Parathyroid adenoma (tissue), 2 donors: ENCODE results near the gene LHPP.

Experiments
- H2AFZ ChIP-seq: fragments of 300-600 bp; sonication (generic); one replicate; pipeline ENCODE4 v1.7.0; 2017; ENCODE audit warnings: antibody characterized with exemption, mild to moderate bottlenecking
- H3K27ac ChIP-seq: fragments of 300-600 bp; sonication (generic); one replicate; pipeline ENCODE4 v1.7.0; 2017
- H3K27me3 ChIP-seq: fragments of 300-600 bp; sonication (generic); one replicate; pipeline ENCODE4 v1.7.0; 2017; ENCODE audit warnings: low read length; ENCODE audit not compliant: control insufficient read depth, insufficient read depth
- H3K36me3 ChIP-seq: fragments of 300-600 bp; sonication (generic); one replicate; pipeline ENCODE4 v1.7.0; 2017; ENCODE audit warnings: low read length; ENCODE audit not compliant: control insufficient read depth, insufficient read depth
- H3K4me1 ChIP-seq: fragments of 300-600 bp; sonication (generic); one replicate; pipeline ENCODE4 v1.7.0; 2017; ENCODE audit warnings: control low read depth
- H3K4me2 ChIP-seq: fragments of 300-600 bp; sonication (generic); one replicate; pipeline ENCODE4 v1.7.0; 2017; ENCODE audit warnings: low read length
- H3K4me3 ChIP-seq: fragments of 300-600 bp; sonication (generic); one replicate; pipeline ENCODE4 v1.7.0; 2017; ENCODE audit warnings: low read depth, low read length
- H3K79me2 ChIP-seq: fragments of 300-600 bp; sonication (generic); one replicate; pipeline ENCODE4 v1.7.0; 2017; ENCODE audit warnings: control low read depth
- H3K9ac ChIP-seq: fragments of 300-600 bp; sonication (generic); one replicate; pipeline ENCODE4 v1.7.0; 2017; ENCODE audit warnings: mild to moderate bottlenecking
- H3K9me3 ChIP-seq: fragments of 300-600 bp; sonication (generic); one replicate; pipeline ENCODE4 v1.7.0; 2017; ENCODE audit warnings: low read length; ENCODE audit not compliant: control insufficient read depth
- TF ChIP-seq, protein P1 (sequence below): fragments of 300-600 bp; sonication (generic); IDR thresholded peaks from one replicate; pipeline ENCODE4 v1.7.0; 2017; ENCODE audit warnings: antibody characterized with exemption, mild to moderate bottlenecking
- donor health status: primary hyperparathyroidism.

LHPP gene

GRCh38 chr10:124530215-124530665 is 68.6 kb downstream of the LHPP start:
- Histone ChIP-seq H3K9me3 (no peaks in the 10 kb centered on the region), H3K4me3 (no peak overlapping the region), H3K36me3 (no peaks in the 10 kb centered on the region), H3K4me1 (no peaks in the 10 kb centered on the region), H3K9ac (no peak overlapping the region), H3K4me2 (no peak overlapping the region), H3K79me2 (peaks cover 2% of the 10 kb centered on the region), H3K27ac (no peak overlapping the region), H2AFZ (no peak overlapping the region), H3K27me3 (no peaks in the 10 kb centered on the region)
- TF ChIP-seq, protein P1, sequence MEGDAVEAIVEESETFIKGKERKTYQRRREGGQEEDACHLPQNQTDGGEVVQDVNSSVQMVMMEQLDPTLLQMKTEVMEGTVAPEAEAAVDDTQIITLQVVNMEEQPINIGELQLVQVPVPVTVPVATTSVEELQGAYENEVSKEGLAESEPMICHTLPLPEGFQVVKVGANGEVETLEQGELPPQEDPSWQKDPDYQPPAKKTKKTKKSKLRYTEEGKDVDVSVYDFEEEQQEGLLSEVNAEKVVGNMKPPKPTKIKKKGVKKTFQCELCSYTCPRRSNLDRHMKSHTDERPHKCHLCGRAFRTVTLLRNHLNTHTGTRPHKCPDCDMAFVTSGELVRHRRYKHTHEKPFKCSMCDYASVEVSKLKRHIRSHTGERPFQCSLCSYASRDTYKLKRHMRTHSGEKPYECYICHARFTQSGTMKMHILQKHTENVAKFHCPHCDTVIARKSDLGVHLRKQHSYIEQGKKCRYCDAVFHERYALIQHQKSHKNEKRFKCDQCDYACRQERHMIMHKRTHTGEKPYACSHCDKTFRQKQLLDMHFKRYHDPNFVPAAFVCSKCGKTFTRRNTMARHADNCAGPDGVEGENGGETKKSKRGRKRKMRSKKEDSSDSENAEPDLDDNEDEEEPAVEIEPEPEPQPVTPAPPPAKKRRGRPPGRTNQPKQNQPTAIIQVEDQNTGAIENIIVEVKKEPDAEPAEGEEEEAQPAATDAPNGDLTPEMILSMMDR, result peak; percentile 88

DNA sequence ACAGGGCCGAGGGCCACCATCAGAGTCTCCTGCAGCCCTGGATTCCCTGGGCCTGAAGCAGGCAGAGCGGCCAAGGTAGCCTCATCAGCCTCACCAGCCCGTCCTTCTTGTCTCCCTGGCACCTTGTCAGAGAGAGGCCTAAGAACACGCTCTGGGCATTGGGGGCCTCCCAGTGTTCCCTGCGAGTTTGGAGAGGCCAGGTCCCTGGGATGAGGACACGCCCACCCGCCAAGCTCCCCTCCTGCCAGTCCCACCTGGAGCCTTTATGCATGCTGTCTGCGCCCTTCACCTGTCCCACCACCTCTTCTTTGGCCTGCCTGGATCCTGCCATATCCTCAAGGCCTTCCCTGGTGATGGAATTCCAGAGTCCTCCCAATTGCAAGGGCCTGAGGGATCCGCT is 69.2 kb downstream of the LHPP start:
- TF ChIP-seq, protein P1, result no peak
- Histone ChIP-seq H3K4me2 (no peak overlapping the region), H3K27ac (no peak overlapping the region), H3K4me1 (no peaks in the 10 kb centered on the region), H3K36me3 (no peaks in the 10 kb centered on the region), H3K4me3 (no peak overlapping the region), H3K9ac (no peak overlapping the region), H3K79me2 (peaks cover 2% of the 10 kb centered on the region), H3K9me3 (no peaks in the 10 kb centered on the region), H2AFZ (no peak overlapping the region), H3K27me3 (no peaks in the 10 kb centered on the region)

DNA sequence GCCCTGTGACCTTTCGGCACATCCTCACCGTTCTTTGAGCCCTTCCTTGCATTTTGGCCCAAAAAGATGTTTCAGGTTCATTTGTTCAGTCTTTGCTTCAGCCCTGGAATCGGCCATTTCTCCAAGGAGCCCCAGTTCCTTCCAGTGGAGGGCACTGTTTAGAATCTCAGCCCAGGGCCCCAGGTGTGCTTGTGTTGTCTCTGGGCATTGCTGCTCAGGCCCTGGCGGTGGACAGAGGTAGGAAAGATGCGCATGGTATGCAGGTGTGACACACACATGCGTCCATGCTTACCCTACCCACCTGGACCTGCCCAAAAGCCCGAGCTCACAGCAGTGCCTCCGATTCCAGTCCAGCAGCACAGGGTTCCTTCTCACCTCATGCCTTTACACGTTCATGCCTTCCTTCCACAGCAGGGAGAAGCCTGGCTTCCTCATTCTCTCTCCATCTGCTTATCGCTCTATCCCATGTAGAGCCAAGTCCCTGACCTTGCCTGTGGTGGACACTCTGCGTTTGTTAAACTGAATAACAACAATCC is 70.6 kb downstream of the LHPP start:
- Histone ChIP-seq H3K4me2 (no peak overlapping the region), H3K79me2 (peaks cover 2% of the 10 kb centered on the region), H3K27me3 (no peaks in the 10 kb centered on the region), H2AFZ (no peak overlapping the region), H3K4me1 (no peaks in the 10 kb centered on the region), H3K36me3 (no peaks in the 10 kb centered on the region), H3K9me3 (no peaks in the 10 kb centered on the region), H3K4me3 (no peak overlapping the region), H3K27ac (no peak overlapping the region), H3K9ac (no peak overlapping the region)
- TF ChIP-seq, protein P1, result no peak

DNA sequence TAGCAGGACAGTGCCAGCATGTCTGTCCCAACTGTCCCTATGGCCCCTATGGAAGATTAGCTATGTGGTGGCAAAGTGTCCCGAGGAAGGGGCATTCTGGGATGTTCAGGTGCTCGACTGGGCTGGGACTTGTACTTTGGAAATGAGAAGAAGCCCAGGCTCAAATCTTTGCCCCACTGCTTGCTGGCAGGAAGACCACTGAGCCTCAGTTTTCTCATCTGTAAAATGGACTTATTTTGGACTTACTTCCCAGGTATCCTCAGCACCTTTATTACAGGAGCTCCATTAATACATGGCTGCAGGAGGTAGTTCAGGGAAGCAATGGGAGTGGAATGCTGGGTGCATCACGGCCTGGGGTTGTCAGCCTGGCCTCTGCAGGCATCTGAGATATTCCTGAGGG is 71.2 kb downstream of the LHPP start:
- Histone ChIP-seq H3K27ac (no peak overlapping the region), H3K36me3 (no peaks in the 10 kb centered on the region), H3K9ac (no peak overlapping the region), H3K4me3 (no peak overlapping the region), H2AFZ (no peak overlapping the region), H3K79me2 (peaks cover 2% of the 10 kb centered on the region), H3K4me2 (no peak overlapping the region), H3K4me1 (no peaks in the 10 kb centered on the region), H3K9me3 (no peaks in the 10 kb centered on the region), H3K27me3 (no peaks in the 10 kb centered on the region)
- TF ChIP-seq, protein P1, result no peak

- H2AFZ ChIP-seq, result no peak overlapping the region
- no peak overlapping the region for H3K9ac ChIP-seq
- H3K79me2 ChIP-seq, result peaks cover 2% of the 10 kb centered on the region
- H3K9me3 ChIP-seq, result no peaks in the 10 kb centered on the region
- no peak overlapping the region for H3K4me2 ChIP-seq
- no peak overlapping the region for H3K27ac ChIP-seq
- H3K36me3 ChIP-seq, result no peaks in the 10 kb centered on the region
- no peaks in the 10 kb centered on the region for H3K27me3 ChIP-seq
- no peak overlapping the region for H3K4me3 ChIP-seq
- H3K4me1 ChIP-seq, result no peaks in the 10 kb centered on the region
- TF ChIP-seq, protein P1, result no peak
These were observed 71.6 kb downstream of the LHPP start for GRCh38 chr10:124533266-124533665.
